GM21528 (cell line): ENCODE measurements around the gene HBZ.
"Not testable (repeated sequence)": the region's sequence is repeated elsewhere in the genome, so short reads cannot be mapped to it uniquely, and the experiment has no call there.

Experiments used
- ATAC-seq: cut with Tn5 transposase; IDR thresholded peaks from one replicate; pipeline ENCODE4 v1.9.1; 2021; ENCODE audit warnings: mild to moderate bottlenecking, moderate library complexity; ENCODE audit not compliant: unreplicated experiment, low FRiP score

Gene HBZ

DNA sequence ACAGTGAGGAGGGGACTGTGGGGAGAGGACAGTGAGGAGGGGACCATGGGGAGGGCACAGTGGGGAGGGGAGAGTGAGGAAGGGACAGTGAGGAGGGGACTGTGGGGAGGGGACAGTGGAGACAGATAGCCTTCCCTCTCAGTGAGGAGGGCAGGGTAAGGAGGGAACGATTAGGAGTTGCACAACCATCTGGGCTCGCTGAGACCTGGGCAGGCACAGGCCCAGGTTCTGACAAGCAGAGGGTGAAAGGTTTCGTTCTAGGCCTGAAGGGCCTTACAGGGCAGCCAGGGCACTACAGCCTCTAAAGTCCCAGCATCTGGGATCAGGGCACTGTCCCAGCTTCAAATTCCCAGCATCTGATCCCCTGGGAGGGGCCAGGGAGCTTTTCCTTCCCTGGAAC is 11.3 kb downstream of the HBZ start:
- ATAC-seq = not testable (repeated sequence)

DNA sequence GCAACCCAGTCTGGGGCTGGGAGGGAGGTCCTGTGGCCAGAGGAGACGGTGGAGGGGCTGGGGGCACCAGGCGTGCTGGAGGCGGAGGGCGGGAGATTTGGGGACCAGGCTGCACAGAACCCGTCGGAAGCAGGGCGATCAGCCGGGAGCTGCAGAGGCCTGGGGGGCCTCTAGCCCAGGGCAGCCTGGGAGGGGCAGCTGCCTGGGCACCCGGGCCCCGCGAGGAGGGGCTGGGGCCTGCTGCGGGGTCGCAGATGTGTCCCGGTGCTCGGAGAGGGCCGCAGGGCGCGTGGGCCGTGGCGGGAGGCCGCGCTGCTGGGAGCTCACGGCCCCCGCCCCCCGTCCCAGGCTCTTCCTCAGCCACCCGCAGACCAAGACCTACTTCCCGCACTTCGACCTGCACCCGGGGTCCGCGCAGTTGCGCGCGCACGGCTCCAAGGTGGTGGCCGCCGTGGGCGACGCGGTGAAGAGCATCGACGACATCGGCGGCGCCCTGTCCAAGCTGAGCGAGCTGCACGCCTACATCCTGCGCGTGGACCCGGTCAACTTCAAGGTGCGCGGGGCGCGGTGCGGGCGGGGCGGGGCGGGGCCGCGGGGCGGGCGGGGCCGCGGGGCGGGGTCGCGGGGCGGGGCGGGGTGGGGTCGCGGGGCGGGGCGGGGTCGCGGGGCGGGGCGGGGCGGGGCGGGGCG is 11.8 kb downstream of the HBZ start:
- not testable (repeated sequence) for ATAC-seq

DNA sequence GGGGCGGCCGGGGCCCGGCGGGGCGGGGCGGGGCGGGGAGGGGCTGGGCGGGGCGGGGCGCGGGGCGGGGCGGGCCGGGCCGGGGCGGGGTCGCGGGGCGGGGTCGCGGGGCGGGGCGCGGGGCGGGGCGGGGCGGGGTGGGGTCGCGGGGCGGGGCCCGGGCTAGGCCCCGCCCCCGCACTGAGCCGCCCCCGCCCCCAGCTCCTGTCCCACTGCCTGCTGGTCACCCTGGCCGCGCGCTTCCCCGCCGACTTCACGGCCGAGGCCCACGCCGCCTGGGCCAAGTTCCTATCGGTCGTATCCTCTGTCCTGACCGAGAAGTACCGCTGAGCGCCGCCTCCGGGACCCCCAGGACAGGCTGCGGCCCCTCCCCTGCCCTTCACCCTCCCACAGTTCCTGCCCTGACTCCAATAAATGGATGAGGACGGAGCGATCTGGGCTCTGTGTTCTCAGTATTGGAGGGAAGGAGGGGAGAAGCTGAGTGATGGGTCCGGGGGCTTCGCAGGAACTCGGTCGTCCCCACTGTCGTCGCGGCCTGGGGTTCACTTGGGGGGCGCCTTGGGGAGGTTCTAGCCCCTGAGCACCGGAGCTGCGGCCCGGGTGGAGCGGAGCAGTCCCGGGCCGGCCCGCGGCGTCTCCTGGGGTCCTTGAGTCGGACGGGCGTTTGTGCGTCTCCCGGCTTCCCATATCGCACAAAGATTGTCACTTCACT is 12.5 kb downstream of the HBZ start:
- no peak for ATAC-seq

DNA sequence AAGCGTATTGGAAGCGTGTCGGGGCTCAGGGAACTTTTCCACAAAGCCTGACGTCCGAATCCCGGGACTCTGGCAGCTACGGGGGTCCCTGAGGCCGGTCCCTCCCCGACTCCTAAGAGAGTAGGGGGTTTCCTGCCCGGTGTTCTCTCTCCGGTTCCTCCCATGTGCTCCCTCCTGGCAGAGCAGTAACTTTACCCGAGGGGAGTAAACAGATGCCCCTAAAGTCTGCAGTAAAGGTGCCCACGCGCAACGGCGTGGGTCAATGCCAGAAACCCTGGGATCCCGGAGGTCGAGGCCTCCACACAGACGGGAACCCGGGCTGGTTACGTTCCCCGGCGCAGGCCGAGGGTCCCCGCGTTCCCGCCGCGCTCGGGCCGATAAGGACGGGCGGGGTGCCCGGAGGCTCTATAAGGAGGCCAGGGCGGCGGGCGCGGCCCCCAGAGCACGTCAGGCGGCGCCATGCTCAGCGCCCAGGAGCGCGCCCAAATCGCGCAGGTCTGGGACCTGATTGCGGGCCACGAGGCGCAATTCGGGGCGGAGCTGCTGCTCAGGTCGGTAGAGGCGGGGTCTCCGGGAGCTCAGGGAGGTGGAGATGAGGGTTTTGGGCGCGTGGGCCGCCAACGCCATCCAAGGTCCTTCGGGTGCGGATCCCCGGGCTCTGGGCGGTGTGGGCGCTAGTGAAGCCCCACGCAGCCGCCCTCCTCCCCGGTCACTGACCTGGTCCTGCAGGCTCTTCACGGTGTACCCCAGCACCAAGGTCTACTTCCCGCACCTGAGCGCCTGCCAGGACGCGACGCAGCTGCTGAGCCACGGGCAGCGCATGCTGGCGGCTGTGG is 13.3 kb downstream of the HBZ start, which contains the start of gene HBM:
HBM (plus strand) TSS at position 440 of the 836 bp plus-strand sequence; CDS start at position 460, 20 bp downstream.
- no peak for ATAC-seq

DNA sequence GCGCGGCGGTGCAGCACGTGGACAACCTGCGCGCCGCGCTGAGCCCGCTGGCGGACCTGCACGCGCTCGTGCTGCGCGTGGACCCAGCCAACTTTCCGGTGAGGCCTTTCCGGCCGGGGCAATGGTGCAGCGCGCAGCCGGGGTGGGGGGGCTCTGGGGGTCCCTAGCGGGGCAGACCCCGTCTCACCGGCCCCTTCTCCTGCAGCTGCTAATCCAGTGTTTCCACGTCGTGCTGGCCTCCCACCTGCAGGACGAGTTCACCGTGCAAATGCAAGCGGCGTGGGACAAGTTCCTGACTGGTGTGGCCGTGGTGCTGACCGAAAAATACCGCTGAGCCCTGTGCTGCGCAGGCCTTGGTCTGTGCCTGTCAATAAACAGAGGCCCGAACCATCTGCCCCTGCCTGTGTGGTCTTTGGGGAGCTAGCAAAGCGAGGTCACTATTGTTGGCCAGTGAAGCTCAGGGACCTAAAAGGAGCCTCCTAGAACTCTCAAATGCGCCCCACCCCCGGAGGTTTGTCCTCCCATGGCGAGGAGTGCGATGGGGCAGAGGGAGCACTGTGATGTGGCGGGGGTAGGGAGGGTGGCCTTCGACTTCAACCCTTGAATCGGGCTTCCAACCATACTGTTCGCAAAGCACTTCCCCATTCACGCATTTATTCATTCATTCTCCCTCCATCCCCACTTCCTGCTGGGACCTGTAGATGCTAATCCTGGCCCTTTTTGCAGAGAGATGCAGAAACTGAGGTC is 14.1 kb downstream of the HBZ start:
- ATAC-seq = no peak

GRCh38 chr16:167122-167690 is 14.8 kb downstream of the HBZ start:
- ATAC-seq = no peak

- ATAC-seq = no peak
Observed at GRCh38 chr16:168424-168823, 16.0 kb downstream of the HBZ start.

- ATAC-seq = no peak
Observed at GRCh38 chr16:169014-169413, 16.6 kb downstream of the HBZ start.

DNA sequence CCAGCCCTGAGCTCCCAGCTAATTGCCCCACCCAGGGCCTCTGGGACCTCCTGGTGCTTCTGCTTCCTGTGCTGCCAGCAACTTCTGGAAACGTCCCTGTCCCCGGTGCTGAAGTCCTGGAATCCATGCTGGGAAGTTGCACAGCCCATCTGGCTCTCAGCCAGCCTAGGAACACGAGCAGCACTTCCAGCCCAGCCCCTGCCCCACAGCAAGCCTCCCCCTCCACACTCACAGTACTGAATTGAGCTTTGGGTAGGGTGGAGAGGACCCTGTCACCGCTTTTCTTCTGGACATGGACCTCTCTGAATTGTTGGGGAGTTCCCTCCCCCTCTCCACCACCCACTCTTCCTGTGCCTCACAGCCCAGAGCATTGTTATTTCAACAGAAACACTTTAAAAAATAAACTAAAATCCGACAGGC is 17.7 kb downstream of the HBZ start:
- not testable (repeated sequence) for ATAC-seq

DNA sequence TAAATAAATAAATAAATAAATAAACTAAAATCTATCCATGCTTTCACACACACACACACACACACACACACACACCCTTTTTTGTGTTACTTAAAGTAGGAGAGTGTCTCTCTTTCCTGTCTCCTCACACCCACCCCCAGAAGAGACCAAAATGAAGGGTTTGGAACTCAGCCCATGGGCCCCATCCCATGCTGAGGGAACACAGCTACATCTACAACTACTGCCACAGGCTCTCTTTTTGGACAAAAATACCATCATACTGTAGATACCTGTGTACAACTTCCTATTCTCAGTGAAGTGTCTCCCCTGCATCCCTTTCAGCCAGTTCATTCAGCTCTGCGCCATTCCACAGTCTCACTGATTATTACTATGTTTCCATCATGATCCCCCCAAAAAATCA is 18.3 kb downstream of the HBZ start:
- no peak for ATAC-seq

GRCh38 chr16:172374-172941 is 20.0 kb downstream of the HBZ start, which contains the start of gene HBA2:
TSS of gene HBA2 (plus strand) at chr16:172876. CDS start at chr16:172913, 37 bp downstream.
- not testable (repeated sequence) for ATAC-seq

DNA sequence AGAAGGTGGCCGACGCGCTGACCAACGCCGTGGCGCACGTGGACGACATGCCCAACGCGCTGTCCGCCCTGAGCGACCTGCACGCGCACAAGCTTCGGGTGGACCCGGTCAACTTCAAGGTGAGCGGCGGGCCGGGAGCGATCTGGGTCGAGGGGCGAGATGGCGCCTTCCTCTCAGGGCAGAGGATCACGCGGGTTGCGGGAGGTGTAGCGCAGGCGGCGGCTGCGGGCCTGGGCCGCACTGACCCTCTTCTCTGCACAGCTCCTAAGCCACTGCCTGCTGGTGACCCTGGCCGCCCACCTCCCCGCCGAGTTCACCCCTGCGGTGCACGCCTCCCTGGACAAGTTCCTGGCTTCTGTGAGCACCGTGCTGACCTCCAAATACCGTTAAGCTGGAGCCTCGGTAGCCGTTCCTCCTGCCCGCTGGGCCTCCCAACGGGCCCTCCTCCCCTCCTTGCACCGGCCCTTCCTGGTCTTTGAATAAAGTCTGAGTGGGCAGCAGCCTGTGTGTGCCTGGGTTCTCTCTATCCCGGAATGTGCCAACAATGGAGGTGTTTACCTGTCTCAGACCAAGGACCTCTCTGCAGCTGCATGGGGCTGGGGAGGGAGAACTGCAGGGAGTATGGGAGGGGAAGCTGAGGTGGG is 20.9 kb downstream of the HBZ start:
- ATAC-seq = not testable (repeated sequence)

GRCh38 chr16:173928-174769 is 21.7 kb downstream of the HBZ start:
- ATAC-seq = not testable (repeated sequence)

DNA sequence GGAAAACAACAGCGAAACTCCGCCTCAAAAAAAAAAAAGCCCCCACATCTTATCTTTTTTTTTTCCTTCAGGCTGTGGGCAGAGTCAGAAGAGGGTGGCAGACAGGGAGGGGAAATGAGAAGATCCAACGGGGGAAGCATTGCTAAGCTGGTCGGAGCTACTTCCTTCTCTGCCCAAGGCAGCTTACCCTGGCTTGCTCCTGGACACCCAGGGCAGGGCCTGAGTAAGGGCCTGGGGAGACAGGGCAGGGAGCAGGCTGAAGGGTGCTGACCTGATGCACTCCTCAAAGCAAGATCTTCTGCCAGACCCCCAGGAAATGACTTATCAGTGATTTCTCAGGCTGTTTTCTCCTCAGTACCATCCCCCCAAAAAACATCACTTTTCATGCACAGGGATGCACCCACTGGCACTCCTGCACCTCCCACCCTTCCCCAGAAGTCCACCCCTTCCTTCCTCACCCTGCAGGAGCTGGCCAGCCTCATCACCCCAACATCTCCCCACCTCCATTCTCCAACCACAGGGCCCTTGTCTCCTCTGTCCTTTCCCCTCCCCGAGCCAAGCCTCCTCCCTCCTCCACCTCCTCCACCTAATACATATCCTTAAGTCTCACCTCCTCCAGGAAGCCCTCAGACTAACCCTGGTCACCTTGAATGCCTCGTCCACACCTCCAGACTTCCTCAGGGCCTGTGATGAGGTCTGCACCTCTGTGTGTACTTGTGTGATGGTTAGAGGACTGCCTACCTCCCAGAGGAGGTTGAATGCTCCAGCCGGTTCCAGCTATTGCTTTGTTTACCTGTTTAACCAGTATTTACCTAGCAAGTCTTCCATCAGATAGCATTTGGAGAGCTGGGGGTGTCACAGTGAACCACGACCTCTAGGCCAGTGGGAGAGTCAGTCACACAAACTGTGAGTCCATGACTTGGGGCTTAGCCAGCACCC is 22.8 kb downstream of the HBZ start:
- ATAC-seq = no peak

DNA sequence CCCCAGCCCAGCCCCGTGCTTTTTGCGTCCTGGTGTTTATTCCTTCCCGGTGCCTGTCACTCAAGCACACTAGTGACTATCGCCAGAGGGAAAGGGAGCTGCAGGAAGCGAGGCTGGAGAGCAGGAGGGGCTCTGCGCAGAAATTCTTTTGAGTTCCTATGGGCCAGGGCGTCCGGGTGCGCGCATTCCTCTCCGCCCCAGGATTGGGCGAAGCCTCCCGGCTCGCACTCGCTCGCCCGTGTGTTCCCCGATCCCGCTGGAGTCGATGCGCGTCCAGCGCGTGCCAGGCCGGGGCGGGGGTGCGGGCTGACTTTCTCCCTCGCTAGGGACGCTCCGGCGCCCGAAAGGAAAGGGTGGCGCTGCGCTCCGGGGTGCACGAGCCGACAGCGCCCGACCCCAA is 23.6 kb downstream of the HBZ start:
- not testable (repeated sequence) for ATAC-seq

DNA sequence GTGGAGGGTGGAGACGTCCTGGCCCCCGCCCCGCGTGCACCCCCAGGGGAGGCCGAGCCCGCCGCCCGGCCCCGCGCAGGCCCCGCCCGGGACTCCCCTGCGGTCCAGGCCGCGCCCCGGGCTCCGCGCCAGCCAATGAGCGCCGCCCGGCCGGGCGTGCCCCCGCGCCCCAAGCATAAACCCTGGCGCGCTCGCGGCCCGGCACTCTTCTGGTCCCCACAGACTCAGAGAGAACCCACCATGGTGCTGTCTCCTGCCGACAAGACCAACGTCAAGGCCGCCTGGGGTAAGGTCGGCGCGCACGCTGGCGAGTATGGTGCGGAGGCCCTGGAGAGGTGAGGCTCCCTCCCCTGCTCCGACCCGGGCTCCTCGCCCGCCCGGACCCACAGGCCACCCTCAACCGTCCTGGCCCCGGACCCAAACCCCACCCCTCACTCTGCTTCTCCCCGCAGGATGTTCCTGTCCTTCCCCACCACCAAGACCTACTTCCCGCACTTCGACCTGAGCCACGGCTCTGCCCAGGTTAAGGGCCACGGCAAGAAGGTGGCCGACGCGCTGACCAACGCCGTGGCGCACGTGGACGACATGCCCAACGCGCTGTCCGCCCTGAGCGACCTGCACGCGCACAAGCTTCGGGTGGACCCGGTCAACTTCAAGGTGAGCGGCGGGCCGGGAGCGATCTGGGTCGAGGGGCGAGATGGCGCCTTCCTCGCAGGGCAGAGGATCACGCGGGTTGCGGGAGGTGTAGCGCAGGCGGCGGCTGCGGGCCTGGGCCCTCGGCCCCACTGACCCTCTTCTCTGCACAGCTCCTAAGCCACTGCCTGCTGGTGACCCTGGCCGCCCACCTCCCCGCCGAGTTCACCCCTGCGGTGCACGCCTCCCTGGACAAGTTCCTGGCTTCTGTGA is 24.3 kb downstream of the HBZ start, which contains the start of gene HBA1:
HBA1 (plus strand) TSS at position 204 of the 906 bp plus-strand sequence; CDS start at position 241, 37 bp downstream.
- ATAC-seq = not testable (repeated sequence)
